Upper lobe of left lung (tissue), 6 donors: Measurements from ENCODE around the gene CARD18. TPM values are rescaled to one million over a fixed set of nuclear protein-coding genes. Genes with fewer than 3 reads are reported as not detected.

Experiments used
- ATAC-seq, 2 donors: fragments of 200-7000 bp; cut with Tn5 transposase; one replicate each; pipeline ENCODE4 v1.9.1; 2022; ENCODE audit warnings: mild to moderate bottlenecking in 2 of 2, moderate library complexity in 2 of 2; ENCODE audit not compliant: low FRiP score in 2 of 2
- DNase-seq, 2 donors: peaks; one replicate each; pipeline ENCODE4 v3.0.0-alpha.2; 2019 to 2020
- H3K27ac ChIP-seq, 4 donors: fragments of 200-600 bp; sonication (generic); one replicate each; pipeline ENCODE4 v1.5.1; 2016 to 2019
- H3K27me3 ChIP-seq, 4 donors: fragments of 200-600 bp; sonication (generic); one replicate each; pipeline ENCODE4 v1.5.1; 2017 to 2019
- H3K36me3 ChIP-seq, 4 donors: fragments of 200-600 bp; sonication (generic); one replicate each; pipeline ENCODE4 v1.5.1; 2016 to 2019
- H3K4me1 ChIP-seq, 4 donors: fragments of 200-600 bp; sonication (generic); one replicate each; pipeline ENCODE4 v1.5.1; 2018 to 2019
- H3K4me3 ChIP-seq, 4 donors: fragments of 200-600 bp; sonication (generic); one replicate each; pipeline ENCODE4 v1.5.1; 2017 to 2019; ENCODE audit warnings: mild to moderate bottlenecking in 2 of 4, moderate library complexity in 1 of 4
- H3K9me3 ChIP-seq, 4 donors: fragments of 200-600 bp; sonication (generic); one replicate each; pipeline ENCODE4 v1.5.1; 2018 to 2019
- CTCF ChIP-seq, 6 experiments: fragments of 450-650 bp in 4 of 6; fragments of 200-600 bp in 2 of 6; sonication (generic) in 2 of 6; IDR thresholded peaks; one replicate each; pipeline ENCODE4 v1.5.1; 2016 to 2019; ENCODE audit warnings: antibody characterized with exemption in 6 of 6
- EP300 ChIP-seq, 4 donors: sonication (generic); formaldehyde crosslinking; IDR thresholded peaks; one replicate each; pipeline ENCODE4 v1.5.1; 2017; ENCODE audit warnings: antibody characterized with exemption in 4 of 4, control low read depth in 2 of 4
- POLR2A ChIP-seq, 4 donors: fragments of 450-650 bp; IDR thresholded peaks; one replicate each; pipeline ENCODE4 v1.5.1; 2016 to 2017; ENCODE audit warnings: antibody characterized with exemption in 4 of 4, mild to moderate bottlenecking in 2 of 4
- POLR2AphosphoS5 ChIP-seq, 2 donors: sonication (generic); formaldehyde crosslinking; IDR thresholded peaks; one replicate each; pipeline ENCODE4 v1.5.1; 2017; ENCODE audit warnings: antibody characterized with exemption in 2 of 2
- WGBS, 2 donors: methylation state at CpG; one replicate each; pipeline ENCODE4 v1.1.5; 2017 to 2018; 5-methylcytosine and 5-hydroxymethylcytosine counted together
- total RNA-seq, 6 donors: library from RNA; depleted of rRNA in 4 of 6; stranded (reverse); fragments of >200 nt in 4 of 6; gene quantifications; one replicate each; pipeline versions ENCODE4 v1.1.0 to v1.2.1, GENCODE V29; 2016 to 2021
- donor health status: DM: no; HTN: no; CAD: no; lungs with moderate emphysema.
- donor health status: DM: no; HTN: yes; CAD: no; lungs with severe emphysema.

Gene CARD18
- total RNA-seq, 6 donors from 2014 or later: not detected

- DNase-seq (no peak), ATAC-seq (no peak)
- Histone ChIP-seq H3K27me3 (no peaks in the 10 kb centered on the region), H3K9me3 (no peaks in the 10 kb centered on the region), H3K36me3 (no peaks in the 10 kb centered on the region), H3K4me1 (no peaks in the 10 kb centered on the region), H3K4me3 (no peak overlapping the region), H3K27ac (no peak overlapping the region)
- WGBS, 2 donors: 58 to 60% methylated on average over 9 of the region's 9 CpGs
- TF ChIP-seq EP300 (IDR thresholded peaks at IDR 0.05): no peak
- no peak for TF ChIP-seq POLR2A (IDR thresholded peaks at IDR 0.05)
- no peak for TF ChIP-seq POLR2AphosphoS5 (IDR thresholded peaks at IDR 0.05)
- TF ChIP-seq CTCF (IDR thresholded peaks at IDR 0.05): no peak
These were observed 47.0 kb downstream of the CARD18 start for GRCh38 chr11:105092256-105093239.

Other genes with a start within 250 kb of the CARD18 start
- 1 to 10 TPM in 5 of 6 donors, under 1 TPM in 1; 0.91 to 9.5 (median 1.4) TPM for gene CASP12, start 241.3 kb downstream of the CARD18 start, total RNA-seq
- gene CASP4, start 171.2 kb downstream of the CARD18 start, total RNA-seq: 100 to 1,000 TPM in 4 of 6 donors, 10 to 100 TPM in 2; 86.7 to 157 (median 104) TPM
- 1 to 10 TPM in 4 of 6 donors, not detected in 2; 1.0 to 4.1 (median 3.2) TPM for gene CASP5, start 116.6 kb downstream of the CARD18 start, total RNA-seq
- gene CASP1, start 104.6 kb downstream of the CARD18 start, total RNA-seq: 100 to 1,000 TPM in 1 of 6 donors, 10 to 100 TPM in 5; 25.1 to 122 (median 41.7) TPM
- 10 to 100 TPM in 5 of 6 donors, 1 to 10 TPM in 1; 5.2 to 79.3 (median 17.3) TPM for gene CARD16, start 94.4 kb downstream of the CARD18 start, total RNA-seq